CD4-positive, CD25-positive, alpha-beta regulatory T cell (primary cell): ENCODE measurements around the gene MRI1. TPM values are rescaled to one million over a fixed set of nuclear protein-coding genes. Genes with fewer than 3 reads are reported as not detected.
A peak's percentile ranks its signal among the peaks of the same experiment; 100 is the strongest.

Experiments
- ATAC-seq, 2 donors: fragments of 150-1000 bp; cut with Tn5 transposase; one replicate each; pipeline ENCODE4 v1.10.0; 2021; ENCODE audit warnings: low read depth in 2 of 2, moderate number of reproducible peaks in 2 of 2, moderate library complexity in 1 of 2
- DNase-seq, 3 donors: peaks; one replicate each; pipeline versions ENCODE4 v3.0.0 to v3.0.0-alpha.2; 2012 to 2022; ENCODE audit warnings: mixed read lengths in 1 of 3
- H3K27ac ChIP-seq: one replicate; pipeline ENCODE4 v1.7.0; 2013; ENCODE audit warnings: mild to moderate bottlenecking, low read length; ENCODE audit not compliant: insufficient read depth, poor library complexity, severe bottlenecking
- H3K27me3 ChIP-seq: one replicate; pipeline ENCODE4 v1.7.0; 2013; ENCODE audit warnings: low read length; ENCODE audit not compliant: control insufficient read depth, insufficient read depth
- H3K36me3 ChIP-seq: one replicate; pipeline ENCODE4 v1.7.0; 2013; ENCODE audit warnings: mild to moderate bottlenecking, low read length, moderate library complexity; ENCODE audit not compliant: control insufficient read depth, insufficient read depth
- H3K4me1 ChIP-seq: 2 replicates; pipeline ENCODE4 v1.7.0; 2013; ENCODE audit warnings: mild to moderate bottlenecking, low read length; ENCODE audit not compliant: insufficient read depth, control insufficient read depth, poor library complexity, severe bottlenecking
- H3K4me3 ChIP-seq: one replicate; pipeline ENCODE4 v1.7.0; 2013; ENCODE audit warnings: low read depth, mild to moderate bottlenecking, low read length, moderate library complexity
- H3K9me3 ChIP-seq, 2 experiments: 1 replicate in 1 of 2; 2 replicates in 1 of 2; pipeline ENCODE4 v1.7.0; 2013; ENCODE audit warnings: low read length in 2 of 2, mild to moderate bottlenecking in 1 of 2, moderate library complexity in 1 of 2; ENCODE audit not compliant: control insufficient read depth in 2 of 2
- H3K27ac Mint-ChIP-seq, 3 donors: one replicate each; pipeline ENCODE4 v1.8.0; 2020 to 2022; ENCODE audit warnings: mild to moderate bottlenecking in 3 of 3, mixed read lengths in 3 of 3, moderate library complexity in 2 of 3
- H3K27me3 Mint-ChIP-seq: one replicate; pipeline ENCODE4 v1.8.0; 2022; ENCODE audit warnings: mild to moderate bottlenecking, mixed read lengths
- H3K36me3 Mint-ChIP-seq: one replicate; pipeline ENCODE4 v1.8.0; 2020; ENCODE audit warnings: mixed read lengths
- H3K4me1 Mint-ChIP-seq, 4 donors: one replicate each; pipeline ENCODE4 v1.8.0; 2020 to 2022; ENCODE audit warnings: mixed read lengths in 4 of 4, mild to moderate bottlenecking in 1 of 4
- H3K4me3 Mint-ChIP-seq, 4 donors: one replicate each; pipeline ENCODE4 v1.8.0; 2020 to 2022; ENCODE audit warnings: mild to moderate bottlenecking in 4 of 4, mixed read lengths in 4 of 4, moderate library complexity in 3 of 4
- H3K9me3 Mint-ChIP-seq, 7 donors: one replicate each; pipeline ENCODE4 v1.8.0; 2020 to 2022; ENCODE audit warnings: mixed read lengths in 7 of 7, mild to moderate bottlenecking in 3 of 7, moderate library complexity in 2 of 7
- polyA plus RNA-seq, 4 donors: library from polyadenylated mRNA; unstranded; fragments of 300-500 nt; fragmentation: Illumina TruSeq; gene quantifications; one replicate each; pipeline ENCODE4 v1.2.3, GENCODE V29; 2021
- total RNA-seq: library from RNA; stranded (reverse); gene quantifications from one replicate; pipeline ENCODE4 v1.2.3, GENCODE V29; 2022

The MRI1 gene
- total and polyA plus RNA-seq, 5 donors from 2014 or later = 6.6 to 38.2 (median 9.3) TPM

DNA sequence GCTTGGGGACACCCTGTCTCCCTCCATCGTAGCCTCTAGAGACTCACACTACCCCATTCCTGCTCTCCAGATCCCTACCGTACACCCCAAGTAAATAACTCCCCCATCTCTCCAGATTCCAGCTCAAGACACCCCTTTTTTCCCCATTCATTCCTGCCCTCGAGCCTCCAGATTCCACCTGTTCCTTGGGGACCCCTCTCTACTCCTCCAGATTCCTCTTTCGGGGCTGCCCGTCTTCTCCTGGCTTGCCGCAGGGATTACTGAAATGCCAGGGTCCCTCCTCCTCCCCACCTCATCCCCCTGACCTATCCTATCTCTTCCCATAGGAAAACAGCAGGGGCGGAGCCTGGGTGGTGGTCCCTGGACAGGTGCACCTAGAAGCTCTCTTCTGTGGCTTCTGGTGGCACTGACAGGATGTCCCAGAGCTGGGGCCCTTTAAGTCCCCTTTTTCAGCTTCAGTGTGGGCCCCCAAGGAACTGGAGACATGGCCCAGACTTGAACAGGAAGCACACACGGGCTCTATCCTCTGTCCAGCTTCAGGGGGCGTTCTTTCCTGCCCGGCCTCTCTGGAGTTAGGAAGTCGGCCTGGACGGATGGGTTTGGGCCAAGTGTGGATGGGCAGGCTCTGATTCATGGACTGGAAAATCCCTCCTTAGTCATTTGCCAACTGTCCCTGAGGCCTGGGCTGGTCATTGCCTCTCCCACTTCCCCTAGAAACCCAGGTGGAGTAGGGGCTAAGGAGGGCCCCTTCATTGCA, 32.2 kb downstream of the MRI1 start:
- Histone ChIP-seq H3K4me3 (no peak overlapping the region), H3K27me3 (no peaks in the 10 kb centered on the region), H3K9me3 (no peaks in the 10 kb centered on the region), H3K4me1 (peaks cover 24% of the 10 kb centered on the region), H3K27ac (no peak overlapping the region), H3K36me3 (no peaks in the 10 kb centered on the region)
- Mint-ChIP-seq H3K9me3 (no peaks in the 10 kb centered on the region), H3K36me3 (no peaks in the 10 kb centered on the region), H3K27me3 (no peaks in the 10 kb centered on the region), H3K27ac (peak overlapping the region in 2 of 3 donors; percentile 92 to 95), H3K4me3 (peak overlapping the region; percentile 80 to 95 (median 90)), H3K4me1 (peaks cover 0 to 34% (median 14%) of the 10 kb centered on the region in 4 donors)
- DNase-seq = peak in 1 of 3 donors; percentile 32
- no peak for ATAC-seq

DNA sequence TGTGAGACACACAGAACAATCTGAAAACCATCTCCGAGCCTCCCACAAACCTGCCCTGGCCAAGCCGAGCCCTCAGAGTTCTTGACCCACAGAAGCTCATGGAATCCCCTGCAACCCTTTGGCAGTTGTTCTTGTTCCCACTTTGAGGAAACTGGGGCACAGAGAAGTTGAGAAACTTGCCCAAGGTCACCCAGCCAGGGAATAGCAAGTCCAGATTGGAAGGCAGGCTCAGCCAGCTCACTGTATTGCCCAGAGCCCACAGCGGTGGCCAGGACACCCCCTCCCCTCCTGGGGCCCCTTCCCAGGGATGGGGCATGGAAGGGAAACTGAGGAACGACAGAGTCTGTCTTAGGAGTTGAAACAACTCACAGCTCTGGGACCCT, 32.7 kb downstream of the MRI1 start:
- H3K4me3 ChIP-seq = no peak overlapping the region
- H3K27me3 ChIP-seq = no peaks in the 10 kb centered on the region
- no peak overlapping the region for H3K27ac ChIP-seq
- H3K36me3 Mint-ChIP-seq = no peaks in the 10 kb centered on the region
- no peak overlapping the region for H3K27ac Mint-ChIP-seq
- no peaks in the 10 kb centered on the region for H3K36me3 ChIP-seq
- peaks cover 0 to 34% (median 14%) of the 10 kb centered on the region in 4 donors for H3K4me1 Mint-ChIP-seq
- peak overlapping the region; percentile 80 to 95 (median 90) for H3K4me3 Mint-ChIP-seq
- no peaks in the 10 kb centered on the region for H3K9me3 ChIP-seq
- no peaks in the 10 kb centered on the region for H3K27me3 Mint-ChIP-seq
- no peak for ATAC-seq
- H3K9me3 Mint-ChIP-seq = no peaks in the 10 kb centered on the region
- DNase-seq = no peak
- peaks cover 24% of the 10 kb centered on the region for H3K4me1 ChIP-seq

DNA sequence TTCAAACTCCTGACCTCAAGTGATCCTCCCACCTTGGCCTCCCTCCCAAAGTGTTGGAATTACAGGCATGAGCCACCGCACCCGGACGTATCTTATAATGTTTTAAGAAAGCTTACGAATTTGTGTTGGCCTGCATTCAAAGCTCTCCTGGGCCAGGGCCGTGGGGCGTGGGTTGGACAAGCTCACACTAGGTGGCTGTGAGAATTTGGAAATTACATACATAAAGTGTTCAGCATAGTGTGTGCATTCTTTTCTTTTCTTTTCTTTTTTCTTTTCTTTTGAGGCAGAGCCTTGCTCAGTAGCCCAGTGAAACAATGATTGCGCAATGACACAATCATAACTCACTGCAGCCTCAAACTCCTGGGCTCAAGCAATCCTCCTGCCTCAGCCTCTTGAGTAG, 33.5 kb downstream of the MRI1 start:
- DNase-seq (no peak), ATAC-seq (no peak)
- no peaks in the 10 kb centered on the region for H3K36me3 Mint-ChIP-seq
- H3K27ac Mint-ChIP-seq = no peak overlapping the region
- H3K4me1 ChIP-seq = peaks cover 24% of the 10 kb centered on the region
- no peak overlapping the region for H3K4me3 ChIP-seq
- H3K4me1 Mint-ChIP-seq = peaks cover 0 to 35% (median 14%) of the 10 kb centered on the region in 4 donors
- H3K27me3 Mint-ChIP-seq = no peaks in the 10 kb centered on the region
- H3K9me3 ChIP-seq = no peaks in the 10 kb centered on the region
- no peak overlapping the region for H3K27ac ChIP-seq
- H3K27me3 ChIP-seq = no peaks in the 10 kb centered on the region
- no peaks in the 10 kb centered on the region for H3K36me3 ChIP-seq
- peak overlapping the region; percentile 5 to 93 (median 27) for H3K4me3 Mint-ChIP-seq
- H3K9me3 Mint-ChIP-seq = no peaks in the 10 kb centered on the region

DNA sequence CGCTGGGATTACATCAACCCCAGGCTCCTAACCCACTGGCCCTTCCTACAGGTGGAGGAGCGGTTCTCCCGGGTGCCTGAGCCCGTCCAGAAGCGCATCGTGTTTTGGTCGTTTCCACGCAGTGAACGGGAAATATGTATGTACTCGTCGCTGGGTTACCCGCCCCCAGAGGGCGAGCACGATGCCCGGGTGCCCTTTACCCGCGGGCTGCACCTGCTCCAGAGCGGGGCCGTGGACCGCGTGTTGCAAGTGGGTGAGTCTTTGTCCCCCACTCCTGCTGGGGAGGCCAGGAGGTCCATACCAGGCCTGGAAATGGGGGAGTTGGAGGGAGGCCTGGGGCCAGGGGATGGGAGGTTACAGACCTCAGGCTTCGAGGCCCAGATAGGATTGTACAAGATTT, 35.3 kb downstream of the MRI1 start:
- no peaks in the 10 kb centered on the region for H3K9me3 Mint-ChIP-seq
- Histone ChIP-seq H3K4me1 (peaks cover 17% of the 10 kb centered on the region), H3K9me3 (no peaks in the 10 kb centered on the region), H3K27me3 (no peaks in the 10 kb centered on the region), H3K27ac (no peak overlapping the region), H3K36me3 (no peaks in the 10 kb centered on the region), H3K4me3 (no peak overlapping the region)
- H3K27me3 Mint-ChIP-seq = no peaks in the 10 kb centered on the region
- H3K27ac Mint-ChIP-seq = no peak overlapping the region
- no peak for ATAC-seq
- H3K36me3 Mint-ChIP-seq = no peaks in the 10 kb centered on the region
- H3K4me3 Mint-ChIP-seq = no peak overlapping the region
- peaks cover 0 to 26% (median 10%) of the 10 kb centered on the region in 4 donors for H3K4me1 Mint-ChIP-seq
- DNase-seq = no peak

DNA sequence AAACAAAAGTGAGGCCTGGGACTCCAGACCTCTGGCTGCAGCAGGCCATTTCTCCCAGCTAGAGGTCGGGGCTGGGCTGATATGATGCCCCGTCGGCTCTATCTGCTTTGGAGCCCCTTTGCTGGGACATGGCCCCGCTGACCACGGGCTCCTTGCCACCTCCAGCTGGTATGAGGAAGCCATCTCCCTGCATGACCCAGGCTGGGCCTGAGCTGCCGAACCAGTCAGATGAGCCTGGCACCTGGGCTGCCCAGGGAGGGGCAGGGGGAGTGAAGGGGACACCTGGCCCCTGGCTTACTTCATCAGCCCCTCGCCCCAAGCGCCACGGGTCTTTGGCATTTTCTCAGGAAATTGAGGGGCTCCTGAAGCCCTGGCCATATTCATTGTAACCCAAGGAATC, 38.7 kb downstream of the MRI1 start:
- no peak for DNase-seq
- Mint-ChIP-seq H3K9me3 (no peaks in the 10 kb centered on the region), H3K4me3 (no peak overlapping the region)

DNA sequence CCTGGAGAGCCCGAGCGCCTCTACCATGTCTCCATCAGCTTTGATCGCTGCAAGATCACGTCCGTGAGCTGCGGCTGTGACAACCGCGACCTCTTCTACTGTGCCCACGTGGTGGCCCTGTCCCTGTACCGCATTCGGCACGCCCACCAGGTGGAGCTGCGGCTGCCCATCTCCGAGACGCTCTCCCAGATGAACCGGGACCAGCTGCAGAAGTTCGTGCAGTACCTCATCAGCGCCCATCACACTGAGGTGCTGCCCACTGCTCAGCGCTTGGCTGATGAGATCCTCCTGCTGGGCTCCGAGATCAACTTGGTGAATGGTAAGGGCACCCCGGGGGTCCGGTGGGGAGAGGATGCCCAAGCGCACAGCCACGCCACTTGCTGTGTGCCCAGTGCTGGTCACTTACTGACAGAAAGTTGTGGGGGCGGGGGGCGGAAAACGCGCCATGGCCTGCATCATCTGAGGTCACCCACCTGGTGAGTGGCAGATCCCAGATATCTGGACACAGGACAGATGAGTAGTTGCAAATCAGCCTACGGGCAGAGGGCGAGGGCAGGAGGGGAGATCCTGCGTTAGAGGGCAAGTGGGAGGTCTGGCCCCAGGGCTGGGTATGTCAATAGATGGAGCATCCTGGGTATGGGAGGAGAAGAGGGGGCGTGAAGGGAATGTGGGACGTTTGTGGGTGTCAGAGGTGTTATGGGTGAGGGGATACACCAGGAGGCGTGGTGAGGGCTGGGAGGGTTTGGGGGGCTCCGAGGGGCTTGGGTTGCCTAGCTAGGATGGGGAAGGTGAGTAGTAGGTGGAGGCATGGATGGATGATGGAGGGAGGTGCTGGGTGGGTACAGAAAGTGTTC, 40.7 kb downstream of the MRI1 start:
- no peaks in the 10 kb centered on the region for H3K9me3 Mint-ChIP-seq
- Histone ChIP-seq H3K9me3 (no peaks in the 10 kb centered on the region), H3K4me1 (no peaks in the 10 kb centered on the region), H3K27me3 (no peaks in the 10 kb centered on the region), H3K4me3 (no peak overlapping the region), H3K27ac (no peak overlapping the region), H3K36me3 (peaks cover 4% of the 10 kb centered on the region)
- no peaks in the 10 kb centered on the region for H3K27me3 Mint-ChIP-seq
- H3K27ac Mint-ChIP-seq = no peak overlapping the region
- H3K4me1 Mint-ChIP-seq = peaks cover 0 to 4% (median under 1%) of the 10 kb centered on the region in 4 donors
- no peaks in the 10 kb centered on the region for H3K36me3 Mint-ChIP-seq
- ATAC-seq = no peak
- no peak overlapping the region for H3K4me3 Mint-ChIP-seq
- DNase-seq = no peak

More for the DNA sequence above, 38.7 kb downstream of the MRI1 start:
- Histone ChIP-seq H3K27me3 (no peaks in the 10 kb centered on the region), H3K4me3 (no peak overlapping the region), H3K9me3 (no peaks in the 10 kb centered on the region), H3K4me1 (no peaks in the 10 kb centered on the region), H3K27ac (no peak overlapping the region), H3K36me3 (no peaks in the 10 kb centered on the region)
- no peaks in the 10 kb centered on the region for H3K27me3 Mint-ChIP-seq
- no peak overlapping the region for H3K27ac Mint-ChIP-seq
- no peak for ATAC-seq
- no peaks in the 10 kb centered on the region for H3K36me3 Mint-ChIP-seq
- H3K4me1 Mint-ChIP-seq = peaks cover 0 to 4% (median under 1%) of the 10 kb centered on the region in 4 donors

DNA sequence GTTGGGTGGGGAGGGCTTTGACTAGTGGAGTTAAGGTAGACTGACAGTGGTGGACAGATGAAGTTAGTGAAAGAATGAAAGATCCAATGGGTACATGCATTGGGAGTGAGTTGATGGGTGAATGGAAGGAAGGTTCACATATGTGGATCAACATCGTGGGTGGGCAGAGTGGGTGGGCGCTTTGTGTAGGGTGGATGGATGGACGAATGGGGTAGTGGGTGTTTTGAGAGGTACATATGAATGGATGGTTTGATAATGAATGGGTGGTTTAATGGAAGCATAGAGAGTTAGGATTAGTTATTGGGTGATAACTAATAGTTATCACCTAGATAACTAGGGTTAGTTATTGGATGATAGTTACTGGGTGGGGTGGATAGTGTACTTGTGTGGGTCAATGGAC, 42.4 kb downstream of the MRI1 start:
- Mint-ChIP-seq H3K9me3 (no peaks in the 10 kb centered on the region), H3K27me3 (no peaks in the 10 kb centered on the region), H3K4me1 (peaks cover 0 to 2% (median under 1%) of the 10 kb centered on the region in 4 donors), H3K4me3 (no peak overlapping the region), H3K36me3 (no peaks in the 10 kb centered on the region), H3K27ac (no peak overlapping the region)
- H3K27me3 ChIP-seq = no peaks in the 10 kb centered on the region
- DNase-seq (no peak), ATAC-seq (no peak)
- H3K27ac ChIP-seq = no peak overlapping the region
- peaks cover 4% of the 10 kb centered on the region for H3K36me3 ChIP-seq
- no peaks in the 10 kb centered on the region for H3K9me3 ChIP-seq
- no peak overlapping the region for H3K4me3 ChIP-seq
- no peaks in the 10 kb centered on the region for H3K4me1 ChIP-seq
